ENCODE results near the gene TENM4.

- no peak for TF ChIP-seq JUN (IDR thresholded peaks at IDR 0.05)
- TF ChIP-seq CTCF (IDR thresholded peaks at IDR 0.05), result no peak
- TF ChIP-seq EP300 (IDR thresholded peaks at IDR 0.05), result no peak
- TF ChIP-seq POLR2A (IDR thresholded peaks at IDR 0.05; ENCODE audit: low read length), result no peak
- TF ChIP-seq RAD21 (conservative IDR thresholded peaks at IDR 0.05 in 1 of 2, IDR thresholded peaks at IDR 0.05 in 1 of 2), result no peak
- no peak for TF ChIP-seq NFE2L2 (conservative IDR thresholded peaks at IDR 0.05; ENCODE audit: low read length)
- no peak for TF ChIP-seq SREBF2 (IDR thresholded peaks at IDR 0.05)
Observed at GRCh38 chr11:78731027-78731426, 709.8 kb downstream of the TENM4 start.
